Fibroblast of skin of right quadriceps (primary cell): ENCODE measurements around the gene LAMC3.

ENCODE experiments used
- DNase-seq: peaks from one replicate; pipeline ENCODE4 v3.0.0-alpha.2; 2013

The LAMC3 gene

GRCh38 chr9:131048820-131049219 is 39.8 kb downstream of the LAMC3 start:
- DNase-seq: no peak

GRCh38 chr9:131049829-131050715 is 41.1 kb downstream of the LAMC3 start:
- DNase-seq: no peak

DNA sequence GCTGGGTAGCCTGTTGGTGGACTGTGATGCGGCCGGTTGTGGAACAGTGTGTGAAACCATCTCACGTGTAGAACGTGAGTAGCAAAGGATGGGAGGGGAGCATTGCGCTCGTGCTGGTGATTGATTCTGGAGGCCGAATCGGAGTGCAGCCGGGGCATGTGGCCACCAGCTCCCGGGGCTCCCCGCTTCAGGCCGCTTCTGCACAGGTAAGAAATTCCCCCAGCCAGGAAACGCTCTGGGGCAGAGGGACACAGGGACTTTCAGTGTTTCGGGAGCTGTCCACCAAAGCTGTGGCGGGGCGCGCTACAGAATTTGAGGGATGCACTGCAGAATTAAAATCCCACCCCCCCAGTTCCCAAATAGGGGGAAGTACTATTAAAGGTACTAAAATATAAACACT is 41.9 kb downstream of the LAMC3 start:
- DNase-seq: no peak

DNA sequence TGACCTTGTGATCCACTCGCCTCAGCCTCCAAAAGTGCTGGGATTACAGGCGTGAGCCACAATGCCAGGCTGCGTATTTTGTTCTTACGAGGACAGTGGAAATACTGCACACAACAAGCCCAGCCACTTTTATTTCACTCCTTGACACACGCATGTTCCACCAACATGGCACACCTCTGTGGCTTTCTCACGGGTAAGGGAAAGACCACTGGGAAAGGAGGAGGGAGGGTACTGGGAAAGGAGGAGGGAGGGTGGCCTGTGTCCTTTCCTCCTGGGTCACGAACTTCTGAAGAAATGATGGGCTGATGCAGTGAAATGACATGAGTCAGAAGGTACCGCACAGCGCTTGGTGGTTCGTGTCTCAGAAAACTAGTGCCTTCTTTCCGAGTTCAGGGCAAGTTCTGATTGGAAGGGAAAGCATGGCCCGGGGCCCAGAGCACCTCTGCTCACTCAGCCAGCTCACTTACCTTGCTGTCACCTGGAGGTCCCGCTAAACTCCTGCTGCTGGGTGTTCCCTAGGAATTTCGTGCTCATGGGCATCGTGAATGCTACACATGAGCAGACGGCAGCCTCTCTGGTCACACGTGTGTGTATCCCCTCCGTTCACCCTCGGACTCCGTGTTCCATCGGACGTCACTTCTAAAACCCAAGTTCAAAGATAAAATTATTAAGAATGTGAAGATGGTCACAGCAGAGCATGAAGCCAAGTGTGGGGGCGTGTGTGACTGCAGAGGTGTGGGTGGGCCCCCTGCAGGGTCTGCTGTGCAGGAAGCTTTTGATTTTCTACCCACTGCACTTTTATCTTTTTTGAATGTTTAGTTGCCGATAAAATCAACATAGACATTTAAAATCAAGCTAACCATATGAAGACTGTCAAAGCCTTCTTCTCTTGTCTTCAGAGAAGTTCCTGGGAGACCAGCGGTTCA is 42.9 kb downstream of the LAMC3 start:
- no peak for DNase-seq

DNA sequence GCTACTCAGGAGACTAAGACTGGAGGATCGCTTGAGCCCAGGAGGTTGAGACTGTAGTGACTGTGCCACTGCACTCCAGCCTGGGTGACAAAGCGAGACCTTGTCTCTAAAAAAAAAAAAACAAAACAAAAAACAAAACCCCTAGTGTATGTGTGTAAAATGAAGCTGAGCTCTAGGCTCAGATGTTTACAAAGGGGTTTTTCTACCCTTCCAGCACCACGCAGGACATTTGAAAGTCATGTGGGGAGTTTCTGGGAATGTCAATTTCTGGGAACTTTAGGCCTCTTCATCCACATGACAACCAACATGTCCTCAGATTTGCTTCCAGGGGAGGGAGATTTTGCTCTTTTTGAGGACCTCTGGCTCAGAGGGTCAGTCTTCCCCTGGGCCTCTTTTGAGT is 44.9 kb downstream of the LAMC3 start:
- DNase-seq: no peak

GRCh38 chr9:131056781-131057506 is 48.0 kb downstream of the LAMC3 start:
- no peak for DNase-seq

DNA sequence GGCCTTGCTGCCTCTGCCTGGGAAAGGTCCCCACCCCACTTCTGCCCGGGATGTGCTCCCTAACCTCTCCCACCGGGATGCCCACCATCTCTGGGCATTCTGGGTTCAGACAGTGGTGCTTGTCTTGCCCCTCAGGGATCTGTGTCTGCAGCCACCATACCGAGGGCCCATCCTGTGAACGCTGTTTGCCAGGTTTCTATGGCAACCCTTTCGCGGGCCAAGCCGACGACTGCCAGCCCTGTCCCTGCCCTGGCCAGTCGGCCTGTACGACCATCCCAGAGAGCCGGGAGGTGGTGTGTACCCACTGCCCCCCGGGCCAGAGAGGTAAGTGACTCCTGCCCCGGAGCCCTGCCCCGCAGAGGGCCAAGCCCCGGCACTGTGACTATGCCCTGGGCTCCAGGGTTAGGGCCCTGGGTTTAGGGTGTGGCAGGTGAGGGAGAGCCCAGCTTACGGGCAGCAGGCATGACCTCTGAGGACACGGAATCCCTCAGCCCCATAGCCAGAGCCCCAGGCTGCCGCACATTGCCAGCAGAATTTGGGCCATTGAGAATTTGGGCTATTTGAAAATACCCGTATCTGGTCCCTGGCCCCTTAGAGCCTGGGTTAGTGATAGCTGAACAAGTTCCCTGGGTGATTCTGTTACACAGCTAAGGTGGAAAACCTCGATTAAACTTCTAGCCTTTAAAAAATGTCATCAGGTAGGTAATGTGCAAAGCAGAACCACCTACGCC is 52.1 kb downstream of the LAMC3 start:
- no peak for DNase-seq

GRCh38 chr9:131062969-131063368 is 54.0 kb downstream of the LAMC3 start:
- no peak for DNase-seq

GRCh38 chr9:131065599-131065998 is 56.6 kb downstream of the LAMC3 start:
- DNase-seq: no peak

DNA sequence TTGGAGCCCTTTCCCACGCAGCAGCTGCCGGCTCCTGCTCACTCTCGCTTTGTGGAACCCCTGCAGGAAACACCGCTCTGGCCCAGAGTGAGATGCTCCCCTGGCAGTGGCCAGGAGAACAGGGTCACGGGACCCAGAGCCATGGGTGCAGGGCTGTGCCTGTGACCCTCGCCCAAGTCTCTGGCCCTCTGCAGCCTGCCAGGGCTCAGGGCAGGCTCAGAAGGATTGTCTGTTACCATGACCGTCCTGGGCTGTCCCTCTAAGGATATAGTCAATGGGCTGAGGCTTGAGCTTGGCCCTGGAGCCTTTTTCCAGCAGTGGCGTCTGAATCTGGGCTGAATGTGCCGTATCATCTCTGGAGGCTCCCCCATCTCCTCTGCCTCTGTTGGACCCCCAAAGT is 58.7 kb downstream of the LAMC3 start:
- no peak for DNase-seq

- no peak for DNase-seq
These were observed 59.3 kb downstream of the LAMC3 start for GRCh38 chr9:131068076-131068816.

DNA sequence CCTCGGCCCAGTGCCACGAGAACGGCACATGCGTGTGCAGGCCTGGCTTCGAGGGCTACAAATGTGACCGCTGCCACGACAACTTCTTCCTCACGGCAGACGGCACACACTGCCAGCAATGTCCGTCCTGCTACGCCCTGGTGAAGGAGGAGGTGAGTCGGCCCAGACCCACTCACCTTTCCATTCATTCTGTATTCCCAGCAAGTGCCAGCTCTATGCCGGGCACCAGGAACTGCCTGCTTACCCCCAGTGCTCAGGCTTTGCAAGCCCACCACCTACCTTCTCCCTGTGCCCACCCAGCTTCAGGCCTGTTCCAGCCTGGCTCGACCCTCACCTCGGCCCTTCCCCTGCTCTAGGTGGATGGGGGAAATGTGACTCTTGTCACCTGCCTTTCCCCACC is 60.7 kb downstream of the LAMC3 start:
- DNase-seq: no peak

DNA sequence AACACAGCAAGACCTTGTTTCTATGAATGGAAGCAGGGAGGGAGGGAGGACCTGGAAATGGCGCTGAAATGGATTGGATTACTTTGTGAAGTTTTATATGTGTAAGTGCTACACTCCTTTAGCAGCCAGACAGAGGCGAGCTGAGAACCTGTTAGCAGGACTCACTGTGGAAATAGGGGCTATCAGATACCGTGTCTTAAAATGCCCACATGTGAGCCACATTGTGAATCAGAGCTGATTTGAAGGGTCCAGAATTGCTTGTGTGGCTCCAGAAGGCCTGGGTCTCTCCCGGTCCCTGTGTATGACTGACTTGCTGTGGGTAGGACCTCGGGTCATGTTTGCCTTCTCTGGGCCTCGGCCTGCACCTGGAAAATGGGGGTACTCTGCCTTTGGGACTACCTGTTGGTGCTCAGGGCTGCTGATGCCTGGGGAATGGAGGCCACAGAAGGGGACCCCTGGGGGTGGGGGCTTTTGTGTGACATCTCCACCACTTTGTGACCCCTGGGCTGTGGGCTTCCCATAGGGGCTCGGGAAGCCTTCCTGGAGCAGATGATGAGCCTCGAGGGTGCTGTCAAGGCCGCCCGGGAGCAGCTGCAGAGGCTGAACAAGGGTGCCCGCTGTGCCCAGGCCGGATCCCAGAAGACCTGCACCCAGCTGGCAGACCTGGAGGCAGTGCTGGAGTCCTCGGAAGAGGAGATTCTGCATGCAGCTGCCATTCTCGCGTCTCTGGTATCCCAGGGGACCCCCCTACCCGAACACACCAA is 63.3 kb downstream of the LAMC3 start:
- DNase-seq: no peak

GRCh38 chr9:131072871-131073237 is 63.9 kb downstream of the LAMC3 start:
- DNase-seq: no peak

GRCh38 chr9:131076347-131077195 is 67.6 kb downstream of the LAMC3 start:
- no peak for DNase-seq

DNA sequence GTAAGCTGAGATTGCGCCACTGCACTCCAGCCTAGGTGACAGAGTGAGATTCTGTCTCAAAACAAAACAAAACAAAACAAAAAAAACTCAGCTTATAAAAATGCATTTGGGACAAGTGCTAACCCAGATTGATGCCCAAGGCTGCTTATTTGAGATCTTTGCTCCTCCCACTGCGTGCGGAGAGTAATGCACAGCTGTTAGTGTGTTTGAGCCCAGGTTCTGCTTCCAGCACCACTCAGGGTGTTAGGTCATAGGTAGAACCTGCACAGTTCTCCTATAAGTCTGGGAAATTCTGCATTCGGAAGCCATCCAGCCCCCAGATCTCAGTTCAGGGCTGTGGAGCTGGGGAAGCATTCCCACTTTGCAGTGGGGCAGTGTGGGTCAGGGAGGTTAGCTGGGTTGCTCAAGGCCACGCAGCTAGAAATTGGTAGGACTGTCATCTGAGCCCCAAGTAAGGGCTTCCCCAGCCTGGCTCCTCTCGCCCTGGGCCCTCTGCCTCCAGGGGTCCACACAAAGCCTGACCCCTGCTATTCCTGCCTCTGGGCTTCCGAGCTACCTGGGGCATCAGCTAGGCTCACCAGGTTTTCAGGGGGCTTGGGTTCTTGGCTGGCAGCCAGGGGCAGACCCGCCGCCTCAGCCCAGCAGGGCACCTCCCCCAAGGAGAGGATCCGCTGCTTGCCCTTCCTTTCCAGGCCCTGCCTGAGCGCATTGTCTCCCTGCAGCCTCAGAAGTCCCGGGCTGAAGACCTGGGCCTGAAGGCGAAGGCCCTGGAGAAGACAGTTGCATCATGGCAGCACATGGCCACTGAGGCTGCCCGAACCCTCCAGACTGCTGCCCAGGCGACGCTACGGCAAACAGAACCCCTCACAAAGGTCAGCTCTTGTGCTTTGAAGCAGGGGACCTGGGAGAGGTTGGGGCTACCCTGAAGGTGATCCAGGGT is 69.7 kb downstream of the LAMC3 start:
- no peak for DNase-seq

- no peak for DNase-seq
These were observed 71.6 kb downstream of the LAMC3 start for GRCh38 chr9:131080589-131080988.

DNA sequence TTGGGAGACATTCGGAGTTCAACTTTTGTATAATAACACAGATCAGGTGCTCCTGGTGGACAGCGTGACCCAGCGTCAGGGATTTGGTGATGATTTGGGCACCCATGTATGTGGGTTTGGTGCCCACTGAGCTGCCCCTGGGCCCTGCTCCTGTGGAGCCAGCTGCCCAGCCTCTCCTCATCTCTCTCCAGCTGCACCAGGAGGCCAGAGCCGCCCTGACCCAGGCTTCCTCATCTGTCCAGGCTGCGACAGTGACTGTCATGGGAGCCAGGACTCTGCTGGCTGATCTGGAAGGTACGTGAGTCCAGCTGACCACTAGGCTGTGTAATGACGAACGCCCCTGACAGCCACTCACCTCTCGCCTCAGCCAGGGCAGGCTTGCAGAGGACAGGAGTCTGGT is 72.9 kb downstream of the LAMC3 start:
- DNase-seq: no peak
